ENCODE measurements around the gene STT3B.
A peak's percentile ranks its signal among the peaks of the same experiment; 100 is the strongest.

STT3B gene

GRCh38 chr3:31671451-31671850 is 138.7 kb downstream of the STT3B start:
- Histone ChIP-seq H3K36me3 (ENCODE audit: insufficient read depth, insufficient read length, low read length) (peaks cover 13% of the 10 kb centered on the region), H3K4me1 (ENCODE audit: insufficient read depth, insufficient read length) (no peaks in the 10 kb centered on the region), H3K4me3 (ENCODE audit: insufficient read length, low read depth) (no peak overlapping the region), H3K9ac (ENCODE audit: insufficient read length, low read depth) (no peak overlapping the region), H3K27me3 (ENCODE audit: insufficient read depth, insufficient read length) (no peaks in the 10 kb centered on the region), H3K9me3 (ENCODE audit: insufficient read depth, low read length) (no peaks in the 10 kb centered on the region)
- TF ChIP-seq ZNF274 (IDR thresholded peaks at IDR 0.05; ENCODE audit: low read depth, low read length): no peak
- no peak for DNase-seq (ENCODE audit: low read depth, low spot score)

GRCh38 chr3:31671976-31672375 is 139.3 kb downstream of the STT3B start:
- DNase-seq (ENCODE audit: low read depth, low spot score): no peak
- no peak for TF ChIP-seq ZNF274 (IDR thresholded peaks at IDR 0.05; ENCODE audit: low read depth, low read length)
- TF ChIP-seq SUZ12 (IDR thresholded peaks at IDR 0.05; ENCODE audit: extremely low read depth, insufficient read depth, insufficient read length): no peak
- TF ChIP-seq YY1 (IDR thresholded peaks at IDR 0.05; ENCODE audit: insufficient read depth, insufficient read length): no peak
- no peaks in the 10 kb centered on the region for H3K9me3 ChIP-seq (ENCODE audit: insufficient read depth, low read length)

GRCh38 chr3:31673950-31674349 is 141.2 kb downstream of the STT3B start:
- TF ChIP-seq YY1 (IDR thresholded peaks at IDR 0.05; ENCODE audit: insufficient read depth, insufficient read length) (no peak), ZNF274 (IDR thresholded peaks at IDR 0.05; ENCODE audit: low read depth, low read length) (no peak), SUZ12 (IDR thresholded peaks at IDR 0.05; ENCODE audit: extremely low read depth, insufficient read depth, insufficient read length) (no peak)
- H3K4me1 ChIP-seq (ENCODE audit: insufficient read depth, insufficient read length): peaks cover 3% of the 10 kb centered on the region
- H3K4me3 ChIP-seq (ENCODE audit: insufficient read length, low read depth): no peak overlapping the region
- no peak overlapping the region for H3K9ac ChIP-seq (ENCODE audit: insufficient read length, low read depth)
- H3K36me3 ChIP-seq (ENCODE audit: insufficient read depth, insufficient read length, low read length): peaks cover 18% of the 10 kb centered on the region
- H3K27me3 ChIP-seq (ENCODE audit: insufficient read depth, insufficient read length): no peaks in the 10 kb centered on the region
- H3K9me3 ChIP-seq (ENCODE audit: insufficient read depth, low read length): no peaks in the 10 kb centered on the region
- no peak for DNase-seq (ENCODE audit: low read depth, low spot score)

More at GRCh38 chr3:31671976-31672375, 139.3 kb downstream of the STT3B start:
- no peak overlapping the region for H3K4me3 ChIP-seq (ENCODE audit: insufficient read length, low read depth)
- no peak overlapping the region for H3K9ac ChIP-seq (ENCODE audit: insufficient read length, low read depth)
- H3K27me3 ChIP-seq (ENCODE audit: insufficient read depth, insufficient read length): no peaks in the 10 kb centered on the region
- H3K4me1 ChIP-seq (ENCODE audit: insufficient read depth, insufficient read length): no peaks in the 10 kb centered on the region
- H3K36me3 ChIP-seq (ENCODE audit: insufficient read depth, insufficient read length, low read length): peaks cover 16% of the 10 kb centered on the region

- peaks cover 5% of the 10 kb centered on the region for H3K4me1 ChIP-seq (ENCODE audit: insufficient read depth, insufficient read length)
- H3K9ac ChIP-seq (ENCODE audit: insufficient read length, low read depth): no peak overlapping the region
- no peaks in the 10 kb centered on the region for H3K27me3 ChIP-seq (ENCODE audit: insufficient read depth, insufficient read length)
- H3K36me3 ChIP-seq (ENCODE audit: insufficient read depth, insufficient read length, low read length): peaks cover 13% of the 10 kb centered on the region
- H3K4me3 ChIP-seq (ENCODE audit: insufficient read length, low read depth): no peak overlapping the region
- TF ChIP-seq YY1 (IDR thresholded peaks at IDR 0.05; ENCODE audit: insufficient read depth, insufficient read length) (no peak), SUZ12 (IDR thresholded peaks at IDR 0.05; ENCODE audit: extremely low read depth, insufficient read depth, insufficient read length) (no peak), ZNF274 (IDR thresholded peaks at IDR 0.05; ENCODE audit: low read depth, low read length) (no peak)
- H3K9me3 ChIP-seq (ENCODE audit: insufficient read depth, low read length): no peaks in the 10 kb centered on the region
- no peak for DNase-seq (ENCODE audit: low read depth, low spot score)
These were observed 143.8 kb downstream of the STT3B start for GRCh38 chr3:31676556-31676955.

GRCh38 chr3:31680072-31680870 is 147.5 kb downstream of the STT3B start:
- Histone ChIP-seq H3K4me3 (ENCODE audit: insufficient read length, low read depth) (no peak overlapping the region), H3K27me3 (ENCODE audit: insufficient read depth, insufficient read length) (no peaks in the 10 kb centered on the region), H3K9ac (ENCODE audit: insufficient read length, low read depth) (no peak overlapping the region), H3K36me3 (ENCODE audit: insufficient read depth, insufficient read length, low read length) (peaks cover 25% of the 10 kb centered on the region), H3K9me3 (ENCODE audit: insufficient read depth, low read length) (no peaks in the 10 kb centered on the region), H3K4me1 (ENCODE audit: insufficient read depth, insufficient read length) (peaks cover 5% of the 10 kb centered on the region)
- TF ChIP-seq YY1 (IDR thresholded peaks at IDR 0.05; ENCODE audit: insufficient read depth, insufficient read length) (no peak), SUZ12 (IDR thresholded peaks at IDR 0.05; ENCODE audit: extremely low read depth, insufficient read depth, insufficient read length) (no peak), ZNF274 (IDR thresholded peaks at IDR 0.05; ENCODE audit: low read depth, low read length) (no peak)
- peak; percentile 22 for DNase-seq (ENCODE audit: low read depth, low spot score)

All from NT2/D1 (cell line).